H7 (cell line): ENCODE data around the gene FBXO17. TPM values are rescaled to one million over a fixed set of nuclear protein-coding genes. Genes with fewer than 3 reads are reported as not detected.

Experiments used
- DNase-seq: peaks from one replicate; pipeline ENCODE4 v3.0.0; 2012
- H3K27me3 ChIP-seq: 2 replicates; pipeline ENCODE4 v1.6.0; 2011; ENCODE audit warnings: mild to moderate bottlenecking, low read length; ENCODE audit not compliant: control insufficient read depth, insufficient read depth
- H3K36me3 ChIP-seq: replicated peaks from 2 replicates; pipeline ENCODE4 v1.5.1; 2011; ENCODE audit warnings: low read length; ENCODE audit not compliant: control insufficient read depth, insufficient read depth
- H3K4me3 ChIP-seq: 2 replicates; pipeline ENCODE4 v1.5.1; 2011; ENCODE audit warnings: low read depth, mild to moderate bottlenecking, control low read depth, low read length, moderate library complexity; ENCODE audit not compliant: insufficient read depth
- total RNA-seq: library from RNA; depleted of rRNA; stranded (reverse); fragments of >200 nt; shearing (Covaris generic); gene quantifications from 2 replicates; pipeline ENCODE4 v1.2.3, GENCODE V29; 2014

The FBXO17 gene
- total RNA-seq, 1 experiment from 2014 or later = 25.3 TPM

GRCh38 chr19:38920602-38921419, 54.7 kb downstream of the FBXO17 start:
- H3K36me3 ChIP-seq = peaks cover 17% of the 10 kb centered on the region
- peak; percentile 41 for DNase-seq
- no peak overlapping the region for H3K4me3 ChIP-seq
- no peaks in the 10 kb centered on the region for H3K27me3 ChIP-seq

DNA sequence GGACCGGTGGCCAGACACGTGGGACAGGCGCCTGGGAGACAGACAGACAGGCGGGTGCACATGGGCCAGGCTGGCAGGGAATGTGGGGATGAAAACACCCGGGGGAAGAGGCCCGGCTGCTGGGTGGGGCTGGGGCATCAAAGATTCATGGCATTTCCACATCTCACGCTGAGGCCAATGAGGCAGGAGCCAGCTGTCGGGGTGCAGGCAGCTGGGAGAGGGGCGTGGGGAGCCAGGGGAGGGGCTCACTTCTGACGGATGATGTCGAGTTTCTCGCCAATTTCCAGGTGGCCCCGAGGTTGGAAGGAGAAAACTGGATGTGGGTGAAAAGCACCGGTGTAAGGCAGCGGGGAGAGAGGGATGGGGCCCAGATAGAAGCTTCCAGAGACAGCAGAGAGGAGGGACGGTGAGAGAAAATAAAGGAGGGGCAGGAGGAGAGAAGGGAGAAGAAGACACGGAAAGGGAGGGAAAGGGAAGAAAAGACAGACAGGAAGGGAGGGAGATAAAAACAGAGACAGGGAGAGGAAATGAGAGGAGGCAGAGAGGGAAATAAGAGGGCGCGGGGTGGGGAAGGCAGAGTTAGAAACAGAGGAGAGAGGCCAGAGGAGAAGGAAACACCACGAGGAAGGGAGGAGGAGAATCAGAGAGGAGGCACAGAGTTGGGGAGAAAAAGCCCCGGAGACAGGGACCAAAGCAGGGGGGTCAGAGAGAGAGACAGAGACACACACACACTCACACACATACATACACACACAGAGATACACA, 55.5 kb downstream of the FBXO17 start:
- H3K4me3 ChIP-seq = no peak overlapping the region
- no peaks in the 10 kb centered on the region for H3K27me3 ChIP-seq
- DNase-seq = peak; percentile 31
- H3K36me3 ChIP-seq = peaks cover 13% of the 10 kb centered on the region

- peaks cover 5% of the 10 kb centered on the region for H3K36me3 ChIP-seq
- H3K27me3 ChIP-seq = no peaks in the 10 kb centered on the region
- no peak overlapping the region for H3K4me3 ChIP-seq
- DNase-seq = peak; percentile 44
These were observed 57.0 kb downstream of the FBXO17 start for GRCh38 chr19:38918526-38918925.

DNA sequence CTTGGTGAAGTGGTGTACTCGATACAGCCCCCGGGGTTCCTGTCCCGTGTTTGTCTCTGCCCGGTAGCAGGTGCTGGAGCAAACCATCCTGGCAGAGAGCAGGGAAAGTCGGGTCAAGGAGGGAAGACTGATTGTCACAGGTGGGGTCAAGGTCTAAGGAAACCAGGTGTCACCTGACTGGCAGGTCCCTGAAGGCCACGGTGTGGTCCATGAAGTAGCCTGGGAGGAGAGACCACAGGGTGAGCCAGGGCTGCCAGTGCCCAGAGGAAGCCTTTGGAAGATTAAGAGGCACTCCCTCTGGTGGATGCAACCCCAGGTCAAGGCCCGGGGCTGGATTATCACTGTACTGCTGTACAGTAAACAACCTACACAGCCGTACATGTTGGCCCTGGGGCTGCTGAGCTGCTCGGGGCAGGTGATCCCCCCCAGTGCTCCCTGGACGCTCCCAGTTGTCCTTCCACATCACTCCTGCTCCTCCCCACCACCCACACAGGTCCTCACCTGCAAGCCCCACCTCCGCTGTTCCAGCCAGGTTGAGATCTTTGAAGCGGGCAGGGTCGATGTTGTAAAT, 57.5 kb downstream of the FBXO17 start:
- Histone ChIP-seq H3K36me3 (peaks cover 5% of the 10 kb centered on the region), H3K4me3 (no peak overlapping the region), H3K27me3 (no peaks in the 10 kb centered on the region)
- DNase-seq = peak; percentile 73

DNA sequence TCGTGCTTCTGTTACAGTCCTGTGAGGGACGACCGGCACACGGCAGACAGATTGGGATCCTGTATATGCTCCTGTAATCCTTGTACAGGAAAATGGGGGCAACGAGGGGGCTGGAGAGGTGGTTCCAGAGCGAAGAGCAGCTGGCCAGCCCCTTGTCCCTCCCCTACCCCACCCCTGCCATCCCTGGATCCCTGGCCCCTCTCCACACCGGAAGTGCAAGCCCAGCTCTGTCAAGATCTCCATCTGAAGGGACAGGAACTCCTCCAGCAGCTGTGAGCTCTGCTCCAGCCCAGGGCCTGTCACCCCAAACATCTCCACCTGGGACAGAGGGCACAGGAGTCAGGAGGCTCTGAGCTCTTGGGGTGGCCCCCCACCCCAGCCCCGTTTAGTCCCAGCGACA, 58.0 kb downstream of the FBXO17 start:
- H3K4me3 ChIP-seq = no peak overlapping the region
- DNase-seq = peak; percentile 47

DNA sequence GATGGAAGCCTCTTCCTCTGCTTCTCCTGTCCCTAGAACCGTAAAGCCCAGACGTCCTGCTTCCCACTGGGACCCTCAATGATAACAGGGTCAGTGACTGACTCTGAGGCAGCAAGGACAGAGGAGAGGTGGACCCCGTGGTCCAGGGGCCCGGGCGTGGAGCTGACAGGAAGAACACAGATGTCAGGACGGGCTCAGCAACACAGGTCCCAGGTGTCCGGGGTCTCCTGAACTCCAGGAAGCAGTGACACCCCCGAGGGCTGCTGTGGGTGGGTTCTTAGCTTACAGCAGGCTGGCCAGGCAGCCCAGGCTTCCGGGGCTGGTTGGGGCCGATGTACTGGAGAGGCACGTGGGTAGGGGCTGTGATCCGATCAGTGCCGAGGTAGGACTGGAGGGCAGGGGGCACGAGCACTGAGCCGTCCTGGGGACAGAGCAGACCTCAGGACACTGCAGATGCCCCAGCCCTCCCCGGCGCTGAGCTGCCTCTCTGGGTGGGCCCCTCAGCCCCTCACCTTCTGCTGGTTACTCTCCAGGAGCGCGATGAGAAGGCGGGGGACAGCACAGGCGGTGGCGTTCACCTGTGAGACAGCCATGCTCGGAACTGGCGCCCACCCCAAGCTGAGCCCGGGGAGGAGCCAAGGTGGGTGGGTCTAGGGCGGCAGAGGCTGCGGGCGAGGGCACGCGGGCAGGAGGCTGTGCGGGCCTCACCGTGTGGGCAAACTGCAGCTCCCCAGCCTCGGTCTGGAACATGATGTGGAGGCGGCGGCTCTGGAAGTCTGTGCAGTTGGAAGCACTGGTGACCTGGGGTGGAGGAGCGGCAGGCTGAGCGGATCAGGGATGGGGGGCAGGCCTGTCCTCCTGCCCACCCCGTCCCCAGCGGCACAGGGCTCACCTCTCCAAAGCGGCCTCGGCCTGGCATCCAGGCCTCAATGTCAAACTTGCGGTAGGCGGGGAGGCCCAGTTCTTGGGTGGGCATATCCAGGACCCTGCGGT, 59.9 kb downstream of the FBXO17 start:
- peak; percentile 45 for DNase-seq
- no peak overlapping the region for H3K4me3 ChIP-seq
- H3K36me3 ChIP-seq = peaks cover 1% of the 10 kb centered on the region
- peaks cover 10% of the 10 kb centered on the region; the same call in 1 of the 2 replicates for H3K27me3 ChIP-seq

More for the DNA sequence above, 58.0 kb downstream of the FBXO17 start:
- H3K27me3 ChIP-seq = peaks cover under 1% of the 10 kb centered on the region; the same call in 1 of the 2 replicates
- H3K36me3 ChIP-seq = peaks cover 5% of the 10 kb centered on the region

DNA sequence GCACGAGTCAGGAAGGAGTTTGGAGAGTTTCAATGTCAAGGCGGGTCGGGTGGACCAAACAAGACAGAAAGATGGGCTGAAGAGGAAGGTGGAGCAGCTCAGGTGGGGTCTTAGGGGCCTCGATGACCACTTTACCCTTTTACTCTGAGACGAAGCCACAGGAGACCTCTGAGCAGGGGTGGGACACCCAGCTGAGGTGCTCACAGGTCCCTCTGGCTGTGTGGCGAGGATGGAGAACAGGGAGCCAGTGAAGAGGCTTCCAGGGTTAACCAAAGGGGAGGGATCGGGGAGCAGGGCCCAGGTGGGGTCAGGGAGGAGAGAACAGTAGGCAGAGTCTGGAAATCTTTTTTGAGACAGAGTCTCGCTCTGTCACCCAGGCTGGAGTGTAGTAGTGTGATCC, 61.6 kb downstream of the FBXO17 start:
- peak; percentile 32 for DNase-seq

GRCh38 chr19:38912600-38913514, 62.7 kb downstream of the FBXO17 start:
- DNase-seq = peak; percentile 39
- H3K4me3 ChIP-seq = no peak overlapping the region
- peaks cover 10% of the 10 kb centered on the region; the same call in 1 of the 2 replicates for H3K27me3 ChIP-seq
- H3K36me3 ChIP-seq = no peaks in the 10 kb centered on the region; the same call in 1 of the 2 replicates

More for the DNA sequence above, 61.6 kb downstream of the FBXO17 start:
- Histone ChIP-seq H3K4me3 (no peak overlapping the region), H3K36me3 (no peaks in the 10 kb centered on the region; the same call in 1 of the 2 replicates), H3K27me3 (peaks cover 10% of the 10 kb centered on the region; the same call in 1 of the 2 replicates)

- H3K27me3 ChIP-seq = peaks cover 10% of the 10 kb centered on the region; the same call in 1 of the 2 replicates
- no peaks in the 10 kb centered on the region; the same call in 1 of the 2 replicates for H3K36me3 ChIP-seq
- no peak for DNase-seq
- no peak overlapping the region for H3K4me3 ChIP-seq
These were observed 64.0 kb downstream of the FBXO17 start for GRCh38 chr19:38911388-38912001.

DNA sequence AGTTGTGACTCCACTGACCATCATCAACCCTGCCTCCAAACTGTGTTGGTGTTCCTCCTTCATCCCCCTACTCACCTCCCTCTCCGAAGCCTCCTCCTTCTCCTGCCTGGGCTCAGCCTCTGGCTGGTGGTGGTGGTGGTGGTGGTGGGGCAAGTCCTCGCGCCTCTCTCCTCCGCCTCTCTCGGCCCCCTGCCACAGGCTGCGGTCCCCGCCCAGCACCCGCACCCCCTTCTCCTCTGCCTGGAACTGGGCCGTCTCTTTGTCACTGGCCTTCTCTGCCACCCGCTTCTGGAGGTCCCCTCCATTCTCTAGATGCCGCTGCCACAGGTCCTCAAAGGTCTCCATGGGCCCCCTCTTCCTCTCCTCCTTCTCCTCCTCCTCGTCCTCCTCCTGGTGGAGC, 65.1 kb downstream of the FBXO17 start:
- DNase-seq = peak; percentile 41
- Histone ChIP-seq H3K27me3 (peaks cover 10% of the 10 kb centered on the region; the same call in 1 of the 2 replicates), H3K36me3 (no peaks in the 10 kb centered on the region; the same call in none of the 2 replicates), H3K4me3 (no peak overlapping the region)

DNA sequence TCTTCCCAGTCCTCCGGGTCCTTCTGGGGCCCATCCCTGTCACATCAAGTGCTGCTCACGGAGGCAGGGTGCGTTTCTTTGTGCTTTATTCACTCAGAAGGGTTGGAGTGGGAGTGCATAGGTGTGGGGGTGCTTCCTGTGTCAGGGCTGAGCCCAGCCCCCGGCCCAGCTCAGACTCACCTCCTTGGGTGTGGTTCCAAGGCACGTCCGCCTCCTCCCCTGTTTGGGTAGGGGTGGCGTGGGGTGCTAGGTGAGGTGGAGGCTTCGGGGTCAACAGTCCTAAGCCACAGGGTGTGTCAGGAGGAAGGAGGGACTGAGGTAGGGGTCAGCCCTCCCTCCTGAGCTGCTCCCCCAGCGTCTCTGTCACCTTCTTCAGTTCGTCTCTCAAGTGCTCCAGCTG, 66.6 kb downstream of the FBXO17 start:
- DNase-seq = peak; percentile 53

DNA sequence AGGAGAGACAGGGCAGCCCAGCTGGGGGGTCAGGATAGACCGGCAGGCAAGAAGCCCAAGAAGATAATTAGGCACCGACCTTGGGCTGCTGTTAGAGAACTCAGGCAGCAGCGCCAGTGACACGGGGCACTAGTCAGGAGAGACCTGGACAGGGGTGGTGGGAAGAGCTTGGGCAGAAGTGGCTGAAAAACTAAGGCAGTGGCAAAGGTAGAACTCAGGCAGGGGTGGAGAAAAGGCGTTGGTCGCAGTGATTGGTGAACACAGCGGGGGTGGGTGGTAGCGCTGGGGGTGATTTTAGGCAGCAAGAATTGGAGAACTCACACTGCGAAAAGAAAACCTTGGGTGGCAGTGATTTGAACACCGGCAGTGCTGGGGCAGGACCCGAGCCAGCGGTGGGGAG, 67.9 kb downstream of the FBXO17 start:
- DNase-seq = peak; percentile 31
- H3K4me3 ChIP-seq = no peak overlapping the region
- peaks cover 5% of the 10 kb centered on the region for H3K36me3 ChIP-seq
- peaks cover 10% of the 10 kb centered on the region; the same call in 1 of the 2 replicates for H3K27me3 ChIP-seq

More for the DNA sequence above, 66.6 kb downstream of the FBXO17 start:
- H3K4me3 ChIP-seq = no peak overlapping the region
- peaks cover 5% of the 10 kb centered on the region for H3K36me3 ChIP-seq
- H3K27me3 ChIP-seq = peaks cover 10% of the 10 kb centered on the region; the same call in 1 of the 2 replicates
